IMR-90 (cell line): ENCODE measurements around the gene MMP20. TPM values are rescaled to one million over a fixed set of nuclear protein-coding genes. Genes with fewer than 3 reads are reported as not detected.

ENCODE experiments used
- ATAC-seq: fragments of 200-7000 bp; cut with Tn5 transposase; 2 replicates; pipeline ENCODE4 v1.9.1; 2020; ENCODE audit warnings: low read depth, mild to moderate bottlenecking, moderate library complexity
- BruUV-seq: library from RNA; stranded (reverse); fragments of 400-500 nt; replicated peaks from 2 replicates; lab custom pipeline; 2021; lab: Mats Ljungman, UMichigan
- CTCF ChIA-PET: fragments of 300-600 bp; formaldehyde crosslinking; extraction: SDS; loops from one replicate; lab custom pipeline; 2021; ENCODE audit warnings: antibody characterized with exemption; lab: Yijun Ruan, JAX
- POLR2A ChIA-PET: fragments of 300-600 bp; sonication (Branson Sonifier 250); formaldehyde crosslinking; loops from one replicate; lab custom pipeline; 2022; ENCODE audit warnings: antibody characterized with exemption; ENCODE audit not compliant: unreplicated experiment; lab: Charles Lee
- DNase-seq: peaks from one replicate; pipeline ENCODE4 v3.0.0; 2013
- H2AFZ ChIP-seq: replicated peaks from 2 replicates; pipeline ENCODE3; 2013; ENCODE audit warnings: low read length, mild to moderate bottlenecking; ENCODE audit not compliant: poor library complexity
- H2AK5ac ChIP-seq: 2 replicates; pipeline ENCODE4 v1.6.1; 2013; ENCODE audit warnings: low read depth, low read length, inconsistent platforms
- H2AK9ac ChIP-seq: replicated peaks from 2 replicates; pipeline ENCODE3; 2013; ENCODE audit warnings: mild to moderate bottlenecking, low read depth, low read length, moderate library complexity; ENCODE audit not compliant: poor library complexity
- H2BK120ac ChIP-seq: 2 replicates; pipeline ENCODE4 v1.6.1; 2013; ENCODE audit warnings: low read depth, low read length, inconsistent platforms
- H2BK15ac ChIP-seq: 3 replicates; pipeline ENCODE4 v1.6.1; 2013; ENCODE audit warnings: low read depth, low read length, inconsistent platforms
- H2BK20ac ChIP-seq: 2 replicates; pipeline ENCODE4 v1.6.1; 2013; ENCODE audit warnings: low read depth, mild to moderate bottlenecking, inconsistent platforms, low read length, moderate library complexity
- H2BK5ac ChIP-seq: 2 replicates; pipeline ENCODE4 v1.6.1; 2013; ENCODE audit warnings: mild to moderate bottlenecking, low read depth, low read length, inconsistent platforms; ENCODE audit not compliant: poor library complexity, severe bottlenecking
- H3K14ac ChIP-seq: replicated peaks from 2 replicates; pipeline ENCODE4 v1.6.1; 2013; ENCODE audit warnings: low read depth, low read length, inconsistent platforms
- H3K18ac ChIP-seq: 2 replicates; pipeline ENCODE4 v1.6.1; 2013; ENCODE audit warnings: low read depth, low read length, control low read depth
- H3K23ac ChIP-seq: 2 replicates; pipeline ENCODE4 v1.6.1; 2013; ENCODE audit warnings: low read depth, low read length, inconsistent platforms
- H3K27ac ChIP-seq: 2 replicates; pipeline ENCODE4 v1.5.1; 2013; ENCODE audit warnings: mild to moderate bottlenecking, control low read depth, low read length; ENCODE audit not compliant: insufficient read depth
- H3K27me3 ChIP-seq: 2 replicates; pipeline ENCODE4 v1.6.1; 2013; ENCODE audit warnings: low read length; ENCODE audit not compliant: control insufficient read depth, insufficient read depth
- H3K36me3 ChIP-seq: 2 replicates; pipeline ENCODE4 v1.6.1; 2013; ENCODE audit warnings: low read length, mixed read lengths; ENCODE audit not compliant: control insufficient read depth, insufficient read depth
- H3K4ac ChIP-seq: 2 replicates; pipeline ENCODE4 v1.6.1; 2013; ENCODE audit warnings: low read depth, low read length, inconsistent platforms
- H3K4me1 ChIP-seq: 2 replicates; pipeline ENCODE4 v1.6.1; 2013; ENCODE audit warnings: low read length, mixed read lengths; ENCODE audit not compliant: control insufficient read depth, insufficient read depth
- H3K4me2 ChIP-seq: 2 replicates; pipeline ENCODE4 v1.6.1; 2013; ENCODE audit warnings: low read depth, mild to moderate bottlenecking, control low read depth, low read length, moderate library complexity
- H3K4me3 ChIP-seq: 2 replicates; pipeline ENCODE4 v1.5.1; 2013; ENCODE audit warnings: low read depth, mild to moderate bottlenecking, control low read depth, low read length, moderate library complexity; ENCODE audit not compliant: insufficient read depth
- H3K56ac ChIP-seq: 2 replicates; pipeline ENCODE4 v1.6.1; 2013; ENCODE audit warnings: low read length, inconsistent platforms; ENCODE audit not compliant: insufficient read depth; ENCODE audit errors: extremely low read depth
- H3K79me1 ChIP-seq, 2 experiments: 2 replicates each; pipeline ENCODE4 v1.6.1; 2013; ENCODE audit warnings: low read length in 2 of 2, inconsistent platforms in 1 of 2, low read depth in 1 of 2
- H3K9ac ChIP-seq: 2 replicates; pipeline ENCODE4 v1.6.1; 2013; ENCODE audit warnings: low read depth, low read length, control low read depth
- H3K9me1 ChIP-seq: 2 replicates; pipeline ENCODE4 v1.6.1; 2013; ENCODE audit warnings: low read length, inconsistent platforms; ENCODE audit not compliant: insufficient read depth
- H3K9me3 ChIP-seq: 2 replicates; pipeline ENCODE4 v1.6.1; 2013; ENCODE audit warnings: low read length; ENCODE audit not compliant: control insufficient read depth, insufficient read depth
- H4K20me1 ChIP-seq: 2 replicates; pipeline ENCODE4 v1.6.1; 2013; ENCODE audit warnings: low read length, inconsistent platforms; ENCODE audit not compliant: insufficient read depth
- H4K5ac ChIP-seq: 2 replicates; pipeline ENCODE4 v1.6.1; 2013; ENCODE audit warnings: mild to moderate bottlenecking, low read depth, low read length, control low read depth
- H4K8ac ChIP-seq, 2 experiments: 2 replicates each; pipeline ENCODE4 v1.6.1; 2013; ENCODE audit warnings: low read depth in 2 of 2, low read length in 2 of 2, control low read depth in 1 of 2, inconsistent platforms in 1 of 2
- H4K91ac ChIP-seq: 2 replicates; pipeline ENCODE4 v1.6.1; 2013; ENCODE audit warnings: low read depth, low read length, inconsistent platforms; ENCODE audit not compliant: insufficient read depth
- CHD1 ChIP-seq: IDR thresholded peaks from 2 replicates; pipeline ENCODE4 v1.6.1; 2012; ENCODE audit warnings: low read depth, low read length, improper control_type of control experiment
- POLR2A ChIP-seq: IDR thresholded peaks from 2 replicates; pipeline ENCODE4 v1.6.1; 2012; ENCODE audit warnings: mild to moderate bottlenecking, low read depth, low read length
- dilution Hi-C: fragments of 300-500 bp; cut with HindIII; formaldehyde crosslinking; loops from one replicate; pipeline ENCODE4 v1.14.3; 2018; ENCODE audit warnings: low sequenced_read_pairs; ENCODE audit not compliant: unreplicated experiment
- in situ Hi-C: fragments of 300-500 bp; cut with MboI; formaldehyde crosslinking; loops from 3 replicates; pipeline ENCODE4 v1.14.3; 2019; ENCODE audit warnings: low sequenced_read_pairs, inconsistent platforms, mixed read lengths
- intact Hi-C: fragments of 100-400 bp; cut with micrococcal nuclease; formaldehyde crosslinking; loops from 2 replicates; pipeline ENCODE4 v1.10.0; 2022
- polyA plus RNA-seq, 3 experiments: library from polyadenylated mRNA; depleted of rRNA; stranded (reverse); fragments of >200 nt; gene quantifications; 2 replicates each; pipeline ENCODE4 v1.2.3, GENCODE V29; 2012; ENCODE audit warnings: low replicate concordance in 1 of 3
- total RNA-seq: library from RNA; depleted of rRNA; stranded (reverse); fragments of >200 nt; gene quantifications from 2 replicates; pipeline ENCODE4 v1.2.3, GENCODE V29; 2012
- TF ChIP-seq, protein P1 (sequence below): fragments of 150-350 bp; IDR thresholded peaks from 2 replicates; pipeline ENCODE4 v1.6.1; 2016; ENCODE audit warnings: low read depth, mild to moderate bottlenecking, low read length, moderate library complexity, borderline replicate concordance

MMP20 gene
- total and polyA plus RNA-seq, 2 of the 4 experiments (the other 2 are of a cell fraction): not detected

GRCh38 chr11:102639656-102640055 lies 14.5 kb upstream of the MMP20 start:
- no peaks in the 10 kb centered on the region for H3K4me1 ChIP-seq
- no peak overlapping the region for H3K9ac ChIP-seq
- H4K8ac ChIP-seq: no peak overlapping the region
- no peak overlapping the region for H3K4me3 ChIP-seq
- H2BK5ac ChIP-seq: no peak overlapping the region
- H3K27ac ChIP-seq: no peak overlapping the region
- no peak overlapping the region for H4K91ac ChIP-seq
- H3K14ac ChIP-seq: no peak overlapping the region
- intact Hi-C loops: no loop called here
- no peak overlapping the region for H2BK20ac ChIP-seq
- no peak overlapping the region for H2AFZ ChIP-seq
- H2BK120ac ChIP-seq: no peak overlapping the region
- no peak overlapping the region for H4K5ac ChIP-seq
- DNase-seq (no peak), ATAC-seq (no peak)
- peaks cover 4% of the 10 kb centered on the region; the same call in 1 of the 2 replicates for H3K27me3 ChIP-seq
- no peaks in the 10 kb centered on the region for H3K9me3 ChIP-seq
- no peaks in the 10 kb centered on the region for H3K9me1 ChIP-seq
- H3K56ac ChIP-seq: no peak overlapping the region
- H3K4me2 ChIP-seq: no peak overlapping the region
- no peaks in the 10 kb centered on the region for H4K20me1 ChIP-seq
- H2AK5ac ChIP-seq: no peak overlapping the region
- BruUV-seq: no TSS peak
- dilution Hi-C loops: no loop called here
- ChIA-PET POLR2A (no interaction called here), CTCF (no interaction called here)
- no peak overlapping the region for H3K18ac ChIP-seq
- no peaks in the 10 kb centered on the region for H3K79me1 ChIP-seq
- no peak overlapping the region for H2BK15ac ChIP-seq
- H3K4ac ChIP-seq: no peak overlapping the region
- in situ Hi-C loops: no loop called here
- TF ChIP-seq, protein P1, sequence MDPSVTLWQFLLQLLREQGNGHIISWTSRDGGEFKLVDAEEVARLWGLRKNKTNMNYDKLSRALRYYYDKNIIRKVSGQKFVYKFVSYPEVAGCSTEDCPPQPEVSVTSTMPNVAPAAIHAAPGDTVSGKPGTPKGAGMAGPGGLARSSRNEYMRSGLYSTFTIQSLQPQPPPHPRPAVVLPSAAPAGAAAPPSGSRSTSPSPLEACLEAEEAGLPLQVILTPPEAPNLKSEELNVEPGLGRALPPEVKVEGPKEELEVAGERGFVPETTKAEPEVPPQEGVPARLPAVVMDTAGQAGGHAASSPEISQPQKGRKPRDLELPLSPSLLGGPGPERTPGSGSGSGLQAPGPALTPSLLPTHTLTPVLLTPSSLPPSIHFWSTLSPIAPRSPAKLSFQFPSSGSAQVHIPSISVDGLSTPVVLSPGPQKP: no peak
- no peak for TF ChIP-seq CHD1
- TF ChIP-seq POLR2A: no peak
- no peak overlapping the region for H2AK9ac ChIP-seq
- H3K23ac ChIP-seq: no peak overlapping the region
- no peaks in the 10 kb centered on the region for H3K36me3 ChIP-seq
